Gastrocnemius medialis (tissue), 4 donors: ENCODE results near the gene LY6G6C. TPM values are rescaled to one million over a fixed set of nuclear protein-coding genes. Genes with fewer than 3 reads are reported as not detected.

ENCODE experiments used
- ATAC-seq, 2 donors: fragments of 150-250 bp; one replicate each; pipeline ENCODE4 v1.9.1; 2016
- DNase-seq, 2 donors: peaks; one replicate each; pipeline ENCODE4 v3.0.0-alpha.2; 2019
- H3K27ac ChIP-seq, 4 donors: fragments of 200-600 bp; sonication (generic); 1 replicate in 1 of 4; 2 replicates in 3 of 4; pipeline ENCODE4 v1.5.1; 2016 to 2018; ENCODE audit warnings: mild to moderate bottlenecking in 2 of 4, moderate library complexity in 1 of 4
- H3K27me3 ChIP-seq, 3 donors: fragments of 200-600 bp; sonication (generic) in 2 of 3; 1 replicate in 1 of 3; 2 replicates in 2 of 3; pipeline versions ENCODE4 v1.5.1 to v1.6.0; 2016 to 2019; ENCODE audit warnings: mild to moderate bottlenecking in 1 of 3, moderate library complexity in 1 of 3
- H3K36me3 ChIP-seq, 2 donors: fragments of 200-600 bp; sonication (generic) in 1 of 2; one replicate each; pipeline ENCODE4 v1.5.1; 2017 to 2018
- H3K4me1 ChIP-seq, 2 donors: fragments of 200-600 bp; sonication (generic) in 1 of 2; one replicate each; pipeline ENCODE4 v1.5.1; 2016 to 2017; ENCODE audit warnings: mild to moderate bottlenecking in 2 of 2
- H3K4me3 ChIP-seq, 4 donors: fragments of 200-600 bp; sonication (generic) in 3 of 4; 1 replicate in 1 of 4; 2 replicates in 3 of 4; pipeline ENCODE4 v1.5.1; 2016 to 2019; ENCODE audit warnings: mild to moderate bottlenecking in 2 of 4
- H3K9me3 ChIP-seq, 3 donors: fragments of 200-600 bp; sonication (generic) in 2 of 3; 1 replicate in 1 of 3; 2 replicates in 2 of 3; pipeline ENCODE4 v1.5.1; 2016 to 2019
- POLR2A ChIP-seq, 2 donors: fragments of 450-650 bp; IDR thresholded peaks; one replicate each; pipeline ENCODE4 v1.6.1; 2017; ENCODE audit warnings: antibody characterized with exemption in 2 of 2, mild to moderate bottlenecking in 2 of 2, moderate library complexity in 2 of 2
- in situ Hi-C, 4 donors: fragments of 200-750 bp; cut with MboI; loops; one replicate each; pipeline versions ENCODE4 v1.15.0 to v1.8.0; 2017; ENCODE audit warnings: low sequenced_read_pairs in 4 of 4
- intact Hi-C: fragments of 100-400 bp; cut with DNase I; formaldehyde crosslinking; loops from one replicate; pipeline ENCODE4 v1.15.1; 2023; ENCODE audit warnings: low total_unique reads
- total RNA-seq, 4 donors: library from RNA; depleted of rRNA; stranded (reverse); fragments of >200 nt; gene quantifications; one replicate each; pipeline versions ENCODE4 v1.1.0 to v1.2.3, GENCODE V29; 2016
- TF ChIP-seq, protein P1 (sequence below), 5 experiments: fragments of 450-650 bp in 3 of 5; fragments of 200-600 bp in 2 of 5; sonication (generic) in 2 of 5; IDR thresholded peaks in 4 of 5; conservative IDR thresholded peaks in 1 of 5; 1 replicate in 4 of 5; 2 replicates in 1 of 5; pipeline ENCODE4 v1.5.1; 2016 to 2019; ENCODE audit warnings: antibody characterized with exemption in 5 of 5, mild to moderate bottlenecking in 3 of 5, moderate library complexity in 3 of 5

LY6G6C gene
- total RNA-seq, 4 donors from 2014 or later, result not detected

DNA sequence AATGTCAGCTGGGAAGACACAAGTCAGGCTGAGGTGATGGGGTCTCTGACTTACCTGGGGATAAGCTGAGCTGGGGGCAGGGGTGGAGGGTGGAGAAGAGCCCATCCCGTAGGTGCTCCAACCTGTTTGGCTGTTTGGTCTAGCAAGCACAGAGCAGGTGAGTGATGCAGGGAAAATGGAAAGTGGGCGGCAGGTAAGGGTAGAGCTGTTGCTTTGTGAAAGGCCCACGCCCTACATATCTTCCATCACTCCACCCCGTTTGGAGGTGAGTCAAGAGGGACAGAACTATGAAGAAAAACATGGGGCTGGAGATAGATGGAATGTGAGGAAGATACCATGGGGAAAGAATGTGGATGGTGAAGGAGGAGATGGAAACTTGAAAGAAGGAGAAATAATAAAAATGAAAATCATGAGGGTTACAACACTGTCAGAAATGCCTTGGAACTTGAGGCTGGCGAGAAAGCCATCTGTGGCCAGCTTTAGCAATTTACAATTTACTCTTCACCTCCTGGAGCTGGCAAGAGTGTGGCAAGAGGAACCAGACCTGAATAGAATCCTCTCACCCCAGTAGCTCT is 1.3 kb downstream of the LY6G6C start:
- no peaks in the 10 kb centered on the region for H3K4me1 ChIP-seq
- ATAC-seq (no peak), DNase-seq (no peak)
- H3K9me3 ChIP-seq, result no peaks in the 10 kb centered on the region
- no peaks in the 10 kb centered on the region for H3K27me3 ChIP-seq
- no peak overlapping the region for H3K27ac ChIP-seq
- H3K4me3 ChIP-seq, result no peak overlapping the region
- in situ Hi-C loops, result no loop called here
- intact Hi-C loops, result no loop called here
- no peaks in the 10 kb centered on the region for H3K36me3 ChIP-seq
- no peak for TF ChIP-seq POLR2A (IDR thresholded peaks at IDR 0.05)
- TF ChIP-seq, protein P1, sequence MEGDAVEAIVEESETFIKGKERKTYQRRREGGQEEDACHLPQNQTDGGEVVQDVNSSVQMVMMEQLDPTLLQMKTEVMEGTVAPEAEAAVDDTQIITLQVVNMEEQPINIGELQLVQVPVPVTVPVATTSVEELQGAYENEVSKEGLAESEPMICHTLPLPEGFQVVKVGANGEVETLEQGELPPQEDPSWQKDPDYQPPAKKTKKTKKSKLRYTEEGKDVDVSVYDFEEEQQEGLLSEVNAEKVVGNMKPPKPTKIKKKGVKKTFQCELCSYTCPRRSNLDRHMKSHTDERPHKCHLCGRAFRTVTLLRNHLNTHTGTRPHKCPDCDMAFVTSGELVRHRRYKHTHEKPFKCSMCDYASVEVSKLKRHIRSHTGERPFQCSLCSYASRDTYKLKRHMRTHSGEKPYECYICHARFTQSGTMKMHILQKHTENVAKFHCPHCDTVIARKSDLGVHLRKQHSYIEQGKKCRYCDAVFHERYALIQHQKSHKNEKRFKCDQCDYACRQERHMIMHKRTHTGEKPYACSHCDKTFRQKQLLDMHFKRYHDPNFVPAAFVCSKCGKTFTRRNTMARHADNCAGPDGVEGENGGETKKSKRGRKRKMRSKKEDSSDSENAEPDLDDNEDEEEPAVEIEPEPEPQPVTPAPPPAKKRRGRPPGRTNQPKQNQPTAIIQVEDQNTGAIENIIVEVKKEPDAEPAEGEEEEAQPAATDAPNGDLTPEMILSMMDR (IDR thresholded peaks at IDR 0.05 in 4 of 5, conservative IDR thresholded peaks at IDR 0.05 in 1 of 5), result no peak

DNA sequence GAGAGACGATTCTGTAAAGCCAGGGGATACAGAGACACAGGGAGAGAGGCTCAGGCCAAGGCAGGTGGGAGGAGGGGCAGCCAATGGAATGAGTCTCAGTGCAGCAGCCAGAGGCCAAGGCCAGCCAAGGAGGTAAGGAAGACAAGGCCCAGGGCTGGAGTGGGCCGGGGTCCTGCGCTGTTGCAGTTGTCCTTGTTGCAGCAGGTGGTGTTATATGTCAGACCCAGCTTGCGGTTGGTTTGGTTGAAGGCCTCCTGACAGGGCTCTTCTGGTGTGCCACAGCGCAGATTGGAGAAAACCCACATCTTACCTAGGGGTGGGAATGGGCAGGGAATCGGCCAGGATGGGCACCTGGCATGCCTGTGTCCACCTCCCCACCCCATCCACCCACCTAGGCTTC is 2.5 kb downstream of the LY6G6C start:
- in situ Hi-C loops (no loop called here), intact Hi-C loops (no loop called here)
- no peak for ATAC-seq
- DNase-seq, result no peak
- no peak for TF ChIP-seq POLR2A (IDR thresholded peaks at IDR 0.05)
- TF ChIP-seq, protein P1 (IDR thresholded peaks at IDR 0.05 in 4 of 5, conservative IDR thresholded peaks at IDR 0.05 in 1 of 5), result no peak
- no peaks in the 10 kb centered on the region for H3K27me3 ChIP-seq
- H3K4me1 ChIP-seq, result no peaks in the 10 kb centered on the region
- H3K4me3 ChIP-seq, result no peak overlapping the region
- H3K36me3 ChIP-seq, result no peaks in the 10 kb centered on the region
- no peak overlapping the region for H3K27ac ChIP-seq
- no peaks in the 10 kb centered on the region for H3K9me3 ChIP-seq

DNA sequence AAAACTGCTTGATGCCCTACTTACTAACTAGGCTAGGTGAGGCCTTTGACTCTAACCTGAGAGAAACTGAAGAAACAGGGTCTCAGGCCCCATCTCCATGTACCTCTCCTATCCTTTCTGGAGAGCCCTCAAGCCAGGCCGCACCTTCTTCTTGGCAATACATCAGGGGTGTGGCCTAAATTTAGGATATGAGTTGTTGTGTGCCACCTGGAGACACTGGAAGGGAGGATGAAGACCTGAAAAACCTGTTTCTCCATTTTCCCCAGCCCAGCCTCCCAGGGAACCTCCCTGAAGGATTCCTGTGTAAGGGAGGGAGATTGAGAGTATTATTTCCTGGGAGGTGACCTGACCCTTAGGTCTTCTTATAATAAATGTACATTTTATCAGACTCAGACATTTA is 3.3 kb downstream of the LY6G6C start:
- intact Hi-C loops, result no loop called here
- H3K27me3 ChIP-seq, result no peaks in the 10 kb centered on the region
- in situ Hi-C loops, result no loop called here

DNA sequence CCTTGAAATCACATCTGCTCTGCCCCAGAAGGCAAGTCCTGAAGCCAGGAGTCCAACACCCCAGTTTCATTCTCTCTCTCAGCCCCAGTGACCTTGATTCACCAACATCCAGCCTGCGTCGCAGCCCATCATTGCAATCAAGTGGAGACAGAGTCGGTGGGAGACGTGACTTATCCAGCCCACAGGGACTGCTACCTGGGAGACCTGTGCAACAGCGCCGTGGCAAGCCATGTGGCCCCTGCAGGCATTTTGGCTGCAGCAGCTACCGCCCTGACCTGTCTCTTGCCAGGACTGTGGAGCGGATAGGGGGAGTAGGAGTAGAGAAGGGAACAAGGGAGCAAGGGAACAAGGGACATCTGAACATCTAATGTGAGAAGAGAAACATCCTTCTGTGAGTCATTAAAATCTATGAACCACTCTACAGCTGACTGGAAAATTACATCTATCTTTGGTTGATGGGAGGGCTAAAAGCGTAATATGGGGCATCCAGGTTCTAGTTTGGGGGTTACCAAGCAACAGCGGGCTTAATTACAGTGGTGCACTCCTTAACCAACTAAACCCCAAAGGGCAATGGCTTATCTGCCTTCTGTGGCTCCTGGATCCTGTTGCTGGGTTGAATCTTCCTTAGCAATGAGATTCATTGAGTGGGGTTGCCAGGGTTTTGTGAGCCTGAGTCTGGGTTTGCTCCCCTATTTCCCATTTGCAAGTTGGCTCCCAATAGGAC is 3.9 kb downstream of the LY6G6C start:
- TF ChIP-seq POLR2A (IDR thresholded peaks at IDR 0.05), result no peak
- Histone ChIP-seq H3K27ac (no peak overlapping the region), H3K9me3 (no peaks in the 10 kb centered on the region), H3K4me1 (no peaks in the 10 kb centered on the region), H3K36me3 (no peaks in the 10 kb centered on the region), H3K27me3 (no peaks in the 10 kb centered on the region), H3K4me3 (no peak overlapping the region)
- intact Hi-C loops (no loop called here), in situ Hi-C loops (no loop called here)
- DNase-seq, result no peak
- ATAC-seq, result no peak

More for the DNA sequence above, 3.3 kb downstream of the LY6G6C start:
- H3K4me1 ChIP-seq, result no peaks in the 10 kb centered on the region
- ATAC-seq, result no peak
- no peaks in the 10 kb centered on the region for H3K36me3 ChIP-seq
- H3K9me3 ChIP-seq, result no peaks in the 10 kb centered on the region
- no peak for DNase-seq
- no peak for TF ChIP-seq POLR2A (IDR thresholded peaks at IDR 0.05)
- TF ChIP-seq, protein P1 (IDR thresholded peaks at IDR 0.05 in 4 of 5, conservative IDR thresholded peaks at IDR 0.05 in 1 of 5), result no peak
- H3K4me3 ChIP-seq, result no peak overlapping the region
- H3K27ac ChIP-seq, result no peak overlapping the region

DNA sequence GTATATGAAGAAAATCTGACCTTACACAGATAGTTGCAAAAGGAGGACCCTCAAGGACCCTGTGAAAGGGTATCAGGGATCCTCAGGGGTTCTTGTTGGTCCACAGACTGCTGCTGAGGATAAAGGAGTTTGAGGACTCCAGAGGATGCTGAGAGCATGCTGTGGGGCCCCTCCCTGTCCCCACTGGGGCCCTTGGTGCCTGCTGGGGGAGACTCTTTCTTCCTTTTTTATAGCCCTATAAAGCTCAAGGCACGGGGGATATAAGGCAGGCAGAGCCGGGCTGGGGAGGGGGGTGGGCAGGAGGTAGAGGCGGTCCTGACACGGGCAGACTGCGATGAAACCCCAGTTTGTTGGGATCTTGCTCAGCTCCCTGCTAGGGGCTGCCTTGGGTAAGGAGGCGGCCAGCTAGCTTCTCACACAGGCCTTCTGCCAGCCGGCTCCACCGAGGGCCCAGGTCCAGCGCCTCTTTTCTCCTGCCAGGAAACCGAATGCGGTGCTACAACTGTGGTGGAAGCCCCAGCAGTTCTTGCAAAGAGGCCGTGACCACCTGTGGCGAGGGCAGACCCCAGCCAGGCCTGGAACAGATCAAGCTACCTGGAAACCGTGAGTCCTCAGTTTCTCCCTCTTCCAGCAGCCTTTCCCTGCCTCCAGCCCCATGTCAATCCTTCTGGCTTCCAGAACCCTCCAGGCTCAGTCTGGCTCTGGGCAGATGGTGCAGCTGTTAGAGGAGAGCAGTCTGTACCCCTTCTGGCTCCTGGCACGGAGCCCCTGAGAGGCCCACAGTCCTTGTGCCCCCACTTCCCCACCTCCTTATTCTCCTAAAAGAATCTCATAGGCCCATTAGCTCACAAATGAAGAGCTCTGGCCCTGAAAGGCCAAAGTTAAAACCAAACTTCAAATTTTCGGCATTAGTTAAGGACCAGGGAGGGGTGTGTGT is 6.3 kb downstream of the LY6G6C start, which contains the start of gene LY6G6D:
Gene LY6G6D, plus strand, starts transcription at position 327 of the 937 bp plus-strand sequence. Its CDS starts 8 bp downstream, at position 335.
- intact Hi-C loops (no loop called here), in situ Hi-C loops (no loop called here)
- H3K27ac ChIP-seq, result no peak within 1 kb of the TSS
- peak in 1 of 2 donors; percentile 39 for ATAC-seq
- H3K9me3 ChIP-seq, result no peaks in the 10 kb centered on the region
- no peaks in the 10 kb centered on the region for H3K4me1 ChIP-seq
- H3K27me3 ChIP-seq, result no peaks in the 10 kb centered on the region
- TF ChIP-seq, protein P1 (IDR thresholded peaks at IDR 0.05 in 4 of 5, conservative IDR thresholded peaks at IDR 0.05 in 1 of 5), result no peak
- no peak for TF ChIP-seq POLR2A (IDR thresholded peaks at IDR 0.05)
- no peak within 1 kb of the TSS for H3K4me3 ChIP-seq
- no peak for DNase-seq
- H3K36me3 ChIP-seq, result no peaks in the 10 kb centered on the region
